Lung microvascular endothelial cell (primary cell): ENCODE measurements around the gene MR1. TPM values are rescaled to one million over a fixed set of nuclear protein-coding genes. Genes with fewer than 3 reads are reported as not detected.
"Not testable (repeated sequence)": the region's sequence is repeated elsewhere in the genome, so short reads cannot be mapped to it uniquely, and the experiment has no call there.

ENCODE experiments used
- DNase-seq, 2 donors: peaks; one replicate each; pipeline versions ENCODE4 v3.0.0 to v3.0.0-alpha.2; 2010; ENCODE audit warnings: low read depth in 2 of 2
- total RNA-seq: library from RNA; depleted of rRNA; stranded (reverse); fragments of >200 nt; gene quantifications from 2 replicates; pipeline ENCODE4 v1.2.1, GENCODE V29; 2014

MR1 gene
- total RNA-seq, 1 donor from 2014 or later: 0.99 TPM

GRCh38 chr1:181028615-181029014 is 5.2 kb upstream of the MR1 start:
- no peak for DNase-seq

GRCh38 chr1:181032535-181032934 is 1.2 kb upstream of the MR1 start:
- no peak for DNase-seq

GRCh38 chr1:181033128-181033798 is 520 bp upstream of the MR1 start:
- DNase-seq: peak; percentile 42 to 50

GRCh38 chr1:181035210-181035609 is 1.4 kb downstream of the MR1 start:
- DNase-seq: not testable (repeated sequence)

- no peak for DNase-seq
Measured at GRCh38 chr1:181036107-181036836, 2.5 kb downstream of the MR1 start.

GRCh38 chr1:181037386-181037785 is 3.6 kb downstream of the MR1 start:
- no peak for DNase-seq

GRCh38 chr1:181038399-181038873 is 4.7 kb downstream of the MR1 start:
- DNase-seq: peak; percentile 66 to 85

GRCh38 chr1:181040284-181040865 is 6.6 kb downstream of the MR1 start:
- DNase-seq: no peak

- DNase-seq: no peak
Measured at GRCh38 chr1:181043025-181043888, 9.5 kb downstream of the MR1 start.

GRCh38 chr1:181044449-181044966 is 10.7 kb downstream of the MR1 start:
- DNase-seq: no peak

- DNase-seq: not testable (repeated sequence)
Measured at GRCh38 chr1:181045946-181046345, 12.2 kb downstream of the MR1 start.

GRCh38 chr1:181049378-181049777 is 15.6 kb downstream of the MR1 start:
- DNase-seq: no peak

GRCh38 chr1:181050922-181051321 is 17.1 kb downstream of the MR1 start:
- no peak for DNase-seq

GRCh38 chr1:181056560-181056959 is 22.8 kb downstream of the MR1 start:
- DNase-seq: no peak

GRCh38 chr1:181057079-181057478 is 23.3 kb downstream of the MR1 start:
- DNase-seq: peak; percentile 25 to 57

GRCh38 chr1:181059435-181059834 is 25.7 kb downstream of the MR1 start:
- DNase-seq: no peak

- DNase-seq: no peak
Measured at GRCh38 chr1:181060066-181060465, 26.3 kb downstream of the MR1 start.

GRCh38 chr1:181060947-181061346 is 27.2 kb downstream of the MR1 start:
- not testable (repeated sequence) for DNase-seq

- DNase-seq: no peak
Measured at GRCh38 chr1:181061487-181061886, 27.7 kb downstream of the MR1 start.

- DNase-seq: no peak
Measured at GRCh38 chr1:181061891-181062835, 28.4 kb downstream of the MR1 start.
